WTC11 (cell line): ENCODE data around the gene NKX3-2. TPM values are rescaled to one million over a fixed set of nuclear protein-coding genes. Genes with fewer than 3 reads are reported as not detected.
A peak's percentile ranks its signal among the peaks of the same experiment; 100 is the strongest.

ENCODE experiments used
- ATAC-seq: fragments of 200-7000 bp; cut with Tn5 transposase; 2 replicates; pipeline ENCODE4 v1.10.0; 2021; ENCODE audit warnings: mild to moderate bottlenecking, moderate library complexity
- CTCF ChIA-PET: fragments of 300-600 bp; sonication (Branson Sonifier 250); formaldehyde crosslinking; loops from one replicate; lab custom pipeline; 2021; ENCODE audit warnings: antibody characterized with exemption; lab: Charles Lee
- POLR2A ChIA-PET: fragments of 350-600 bp; sonication (Branson Sonifier 250); formaldehyde crosslinking; loops from one replicate; lab custom pipeline; 2021; ENCODE audit warnings: antibody characterized with exemption; lab: Charles Lee
- DNase-seq: peaks from one replicate; pipeline ENCODE4 v3.0.0; 2021; ENCODE audit warnings: low spot score
- H3K27ac Mint-ChIP-seq: 2 replicates; pipeline ENCODE4 v1.8.0; 2021; ENCODE audit warnings: mixed read lengths
- H3K27me3 Mint-ChIP-seq: 2 replicates; pipeline ENCODE4 v1.8.0; 2021; ENCODE audit warnings: low read depth, mild to moderate bottlenecking, moderate library complexity, mixed read lengths
- H3K36me3 Mint-ChIP-seq: 2 replicates; pipeline ENCODE4 v1.8.0; 2021; ENCODE audit warnings: mixed read lengths
- H3K4me1 Mint-ChIP-seq: 2 replicates; pipeline ENCODE4 v1.8.0; 2022; ENCODE audit warnings: mixed read lengths
- H3K4me3 Mint-ChIP-seq: 2 replicates; pipeline ENCODE4 v1.8.0; 2021; ENCODE audit warnings: mild to moderate bottlenecking, moderate library complexity, mixed read lengths
- H3K9me3 Mint-ChIP-seq: 2 replicates; pipeline ENCODE4 v1.8.0; 2021; ENCODE audit warnings: mixed read lengths
- ATF3 ChIP-seq: sonication (generic); formaldehyde crosslinking; conservative IDR thresholded peaks from 2 replicates; pipeline ENCODE4 v1.8.1; 2022; ENCODE audit warnings: mild to moderate bottlenecking, missing genetic modification reagents
- NR2C2 ChIP-seq: sonication (generic); formaldehyde crosslinking; IDR thresholded peaks from 2 replicates; pipeline ENCODE4 v1.8.0; 2022; ENCODE audit warnings: mild to moderate bottlenecking, missing genetic modification reagents
- TEAD1 ChIP-seq: sonication (generic); formaldehyde crosslinking; IDR thresholded peaks from 2 replicates; pipeline ENCODE4 v1.8.0; 2022; ENCODE audit warnings: mild to moderate bottlenecking, missing genetic modification reagents
- ZMAT4 ChIP-seq: fragments of 250-450 bp; sonication (Bioruptor Pico); IDR thresholded peaks from 2 replicates; pipeline ENCODE4 v1.9.0; 2021; ENCODE audit warnings: mild to moderate bottlenecking
- ZNF263 ChIP-seq: sonication (generic); formaldehyde crosslinking; IDR thresholded peaks from 2 replicates; pipeline ENCODE4 v1.8.1; 2022; ENCODE audit warnings: low read depth, mild to moderate bottlenecking, moderate library complexity, missing genetic modification reagents
- ZNF281 ChIP-seq: sonication (generic); formaldehyde crosslinking; IDR thresholded peaks from 2 replicates; pipeline ENCODE4 v1.8.0; 2023; ENCODE audit warnings: mild to moderate bottlenecking, missing genetic modification reagents
- ZNF512 ChIP-seq: sonication (generic); formaldehyde crosslinking; IDR thresholded peaks from 2 replicates; pipeline ENCODE4 v1.8.1; 2022; ENCODE audit warnings: missing genetic modification reagents, borderline replicate concordance
- total RNA-seq: library from RNA; stranded (reverse); gene quantifications from 3 replicates; pipeline ENCODE4 v1.2.3, GENCODE V29; 2021
- TF ChIP-seq, protein P1 (sequence below): sonication (generic); formaldehyde crosslinking; IDR thresholded peaks from 2 replicates; pipeline ENCODE4 v1.8.1; 2023; ENCODE audit warnings: mild to moderate bottlenecking, moderate library complexity, missing genetic modification reagents
- TF ChIP-seq, protein P2 (sequence below): sonication (generic); formaldehyde crosslinking; IDR thresholded peaks from 2 replicates; pipeline ENCODE4 v1.8.0; 2022; ENCODE audit warnings: missing genetic modification reagents
- TF ChIP-seq, protein P3 (sequence below): sonication (generic); formaldehyde crosslinking; IDR thresholded peaks from 2 replicates; pipeline ENCODE4 v1.8.0; 2022; ENCODE audit warnings: mild to moderate bottlenecking, missing genetic modification reagents

Gene NKX3-2
- total RNA-seq, 1 experiment from 2014 or later, result 0.07 TPM

GRCh38 chr4:13524504-13525243 lies 19.6 kb downstream of the NKX3-2 start (continued):
- TF ChIP-seq, protein P1, sequence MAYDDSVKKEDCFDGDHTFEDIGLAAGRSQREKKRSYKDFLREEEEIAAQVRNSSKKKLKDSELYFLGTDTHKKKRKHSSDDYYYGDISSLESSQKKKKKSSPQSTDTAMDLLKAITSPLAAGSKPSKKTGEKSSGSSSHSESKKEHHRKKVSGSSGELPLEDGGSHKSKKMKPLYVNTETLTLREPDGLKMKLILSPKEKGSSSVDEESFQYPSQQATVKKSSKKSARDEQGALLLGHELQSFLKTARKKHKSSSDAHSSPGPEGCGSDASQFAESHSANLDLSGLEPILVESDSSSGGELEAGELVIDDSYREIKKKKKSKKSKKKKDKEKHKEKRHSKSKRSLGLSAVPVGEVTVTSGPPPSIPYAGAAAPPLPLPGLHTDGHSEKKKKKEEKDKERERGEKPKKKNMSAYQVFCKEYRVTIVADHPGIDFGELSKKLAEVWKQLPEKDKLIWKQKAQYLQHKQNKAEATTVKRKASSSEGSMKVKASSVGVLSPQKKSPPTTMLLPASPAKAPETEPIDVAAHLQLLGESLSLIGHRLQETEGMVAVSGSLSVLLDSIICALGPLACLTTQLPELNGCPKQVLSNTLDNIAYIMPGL (CRISPR knock-in tag), result no peak
- TF ChIP-seq TEAD1 (CRISPR knock-in tag) (no peak), ATF3 (no peak), ZNF512 (no peak)

- peaks cover 92% of the 10 kb centered on the region for H3K27me3 Mint-ChIP-seq
- peak overlapping the region; percentile 62 for H3K4me3 Mint-ChIP-seq
- no peak overlapping the region for H3K27ac Mint-ChIP-seq
- peaks cover 54% of the 10 kb centered on the region for H3K4me1 Mint-ChIP-seq
- CTCF ChIA-PET, result interaction anchor here (1.0 to 6.1 kb wide), 4 partner anchors 10 to 93 kb away, joined by 3 to 69 read pairs (median 6); partner anchors contain the start of gene NKX3-2
- ATAC-seq (peak; percentile 3; the same call in 1 of the 2 replicates), DNase-seq (no peak)
- peaks cover 11% of the 10 kb centered on the region for H3K36me3 Mint-ChIP-seq
- H3K9me3 Mint-ChIP-seq, result peaks cover 10% of the 10 kb centered on the region
- TF ChIP-seq, protein P1 (CRISPR knock-in tag), result no peak
- TF ChIP-seq, protein P2, sequence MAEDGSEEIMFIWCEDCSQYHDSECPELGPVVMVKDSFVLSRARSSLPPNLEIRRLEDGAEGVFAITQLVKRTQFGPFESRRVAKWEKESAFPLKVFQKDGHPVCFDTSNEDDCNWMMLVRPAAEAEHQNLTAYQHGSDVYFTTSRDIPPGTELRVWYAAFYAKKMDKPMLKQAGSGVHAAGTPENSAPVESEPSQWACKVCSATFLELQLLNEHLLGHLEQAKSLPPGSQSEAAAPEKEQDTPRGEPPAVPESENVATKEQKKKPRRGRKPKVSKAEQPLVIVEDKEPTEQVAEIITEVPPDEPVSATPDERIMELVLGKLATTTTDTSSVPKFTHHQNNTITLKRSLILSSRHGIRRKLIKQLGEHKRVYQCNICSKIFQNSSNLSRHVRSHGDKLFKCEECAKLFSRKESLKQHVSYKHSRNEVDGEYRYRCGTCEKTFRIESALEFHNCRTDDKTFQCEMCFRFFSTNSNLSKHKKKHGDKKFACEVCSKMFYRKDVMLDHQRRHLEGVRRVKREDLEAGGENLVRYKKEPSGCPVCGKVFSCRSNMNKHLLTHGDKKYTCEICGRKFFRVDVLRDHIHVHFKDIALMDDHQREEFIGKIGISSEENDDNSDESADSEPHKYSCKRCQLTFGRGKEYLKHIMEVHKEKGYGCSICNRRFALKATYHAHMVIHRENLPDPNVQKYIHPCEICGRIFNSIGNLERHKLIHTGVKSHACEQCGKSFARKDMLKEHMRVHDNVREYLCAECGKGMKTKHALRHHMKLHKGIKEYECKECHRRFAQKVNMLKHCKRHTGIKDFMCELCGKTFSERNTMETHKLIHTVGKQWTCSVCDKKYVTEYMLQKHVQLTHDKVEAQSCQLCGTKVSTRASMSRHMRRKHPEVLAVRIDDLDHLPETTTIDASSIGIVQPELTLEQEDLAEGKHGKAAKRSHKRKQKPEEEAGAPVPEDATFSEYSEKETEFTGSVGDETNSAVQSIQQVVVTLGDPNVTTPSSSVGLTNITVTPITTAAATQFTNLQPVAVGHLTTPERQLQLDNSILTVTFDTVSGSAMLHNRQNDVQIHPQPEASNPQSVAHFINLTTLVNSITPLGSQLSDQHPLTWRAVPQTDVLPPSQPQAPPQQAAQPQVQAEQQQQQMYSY (CRISPR knock-in tag), result no peak
- TF ChIP-seq NR2C2 (CRISPR knock-in tag) (no peak), ZNF512 (no peak), ZNF281 (CRISPR knock-in tag) (no peak), ZNF263 (no peak), ZMAT4 (no peak)
- TF ChIP-seq, protein P3, sequence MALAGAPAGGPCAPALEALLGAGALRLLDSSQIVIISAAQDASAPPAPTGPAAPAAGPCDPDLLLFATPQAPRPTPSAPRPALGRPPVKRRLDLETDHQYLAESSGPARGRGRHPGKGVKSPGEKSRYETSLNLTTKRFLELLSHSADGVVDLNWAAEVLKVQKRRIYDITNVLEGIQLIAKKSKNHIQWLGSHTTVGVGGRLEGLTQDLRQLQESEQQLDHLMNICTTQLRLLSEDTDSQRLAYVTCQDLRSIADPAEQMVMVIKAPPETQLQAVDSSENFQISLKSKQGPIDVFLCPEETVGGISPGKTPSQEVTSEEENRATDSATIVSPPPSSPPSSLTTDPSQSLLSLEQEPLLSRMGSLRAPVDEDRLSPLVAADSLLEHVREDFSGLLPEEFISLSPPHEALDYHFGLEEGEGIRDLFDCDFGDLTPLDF (CRISPR knock-in tag), result no peak
- POLR2A ChIA-PET, result interaction anchor here (1.1 to 1.2 kb wide), 2 partner anchors 10 to 40 kb away, joined by 3 to 6 read pairs; partner anchors contain the start of gene RAB28
Observed at GRCh38 chr4:13523591-13524503, 20.5 kb downstream of the NKX3-2 start.
